ENCODE results near the gene ANKRD62.
A peak's percentile ranks its signal among the peaks of the same experiment; 100 is the strongest.
"Not testable (repeated sequence)": the region's sequence is repeated elsewhere in the genome, so short reads cannot be mapped to it uniquely, and the experiment has no call there.

The ANKRD62 gene

GRCh38 chr18:12113999-12114646 is 20.5 kb downstream of the ANKRD62 start:
- H3K4me3 ChIP-seq (ENCODE audit: low read depth, low read length, poor library complexity, severe bottlenecking): no peak overlapping the region
- H3K4me1 ChIP-seq (ENCODE audit: insufficient read depth, low read length, severe bottlenecking): no peaks in the 10 kb centered on the region
- no peaks in the 10 kb centered on the region for H3K79me2 ChIP-seq (ENCODE audit: insufficient read depth, low read length)
- H3K9me2 ChIP-seq (ENCODE audit: low read depth, low read length): no peaks in the 10 kb centered on the region
- no peak overlapping the region for H3K9ac ChIP-seq (ENCODE audit: low read length)
- H3K9me3 ChIP-seq (ENCODE audit: low read length): no peaks in the 10 kb centered on the region
- H3K27ac ChIP-seq (ENCODE audit: low read depth, low read length, poor library complexity, severe bottlenecking): no peak overlapping the region
- H3K4me2 ChIP-seq (ENCODE audit: low read length): no peak overlapping the region
- H2AFZ ChIP-seq (ENCODE audit: low read length): no peak overlapping the region
- TF ChIP-seq EZH2 (IDR thresholded peaks at IDR 0.05; ENCODE audit: borderline replicate concordance, low read length): no peak
- no peak for TF ChIP-seq CTCF (IDR thresholded peaks at IDR 0.05; ENCODE audit: low read length)
- no peaks in the 10 kb centered on the region for H3K36me3 ChIP-seq (ENCODE audit: insufficient read depth, low read length)
- no peaks in the 10 kb centered on the region for H3F3A ChIP-seq (ENCODE audit: insufficient read depth, low read length)
- no peaks in the 10 kb centered on the region; the same call in 1 of the 2 replicates for H3K27me3 ChIP-seq (ENCODE audit: insufficient read depth, low read length)
- no peaks in the 10 kb centered on the region for H4K20me1 ChIP-seq (ENCODE audit: insufficient read depth, low read length)

GRCh38 chr18:12119358-12119757 is 25.7 kb downstream of the ANKRD62 start:
- Histone ChIP-seq H3F3A (ENCODE audit: insufficient read depth, low read length) (no peaks in the 10 kb centered on the region), H3K27ac (ENCODE audit: low read depth, low read length, poor library complexity, severe bottlenecking) (no peak overlapping the region), H2AFZ (ENCODE audit: low read length) (no peak overlapping the region), H3K79me2 (ENCODE audit: insufficient read depth, low read length) (no peaks in the 10 kb centered on the region), H3K9me3 (ENCODE audit: low read length) (no peaks in the 10 kb centered on the region), H3K9me2 (ENCODE audit: low read depth, low read length) (no peaks in the 10 kb centered on the region), H4K20me1 (ENCODE audit: insufficient read depth, low read length) (no peaks in the 10 kb centered on the region), H3K36me3 (ENCODE audit: insufficient read depth, low read length) (no peaks in the 10 kb centered on the region), H3K9ac (ENCODE audit: low read length) (no peak overlapping the region), H3K4me1 (ENCODE audit: insufficient read depth, low read length, severe bottlenecking) (no peaks in the 10 kb centered on the region), H3K4me3 (ENCODE audit: low read depth, low read length, poor library complexity, severe bottlenecking) (no peak overlapping the region), H3K4me2 (ENCODE audit: low read length) (no peak overlapping the region), H3K27me3 (ENCODE audit: insufficient read depth, low read length) (no peaks in the 10 kb centered on the region)
- no peak for TF ChIP-seq EZH2 (IDR thresholded peaks at IDR 0.05; ENCODE audit: borderline replicate concordance, low read length)
- TF ChIP-seq CTCF (IDR thresholded peaks at IDR 0.05; ENCODE audit: low read length): no peak

- H3K4me2 ChIP-seq (ENCODE audit: low read length): no peak overlapping the region
These were observed 27.8 kb downstream of the ANKRD62 start for GRCh38 chr18:12121175-12122042.

GRCh38 chr18:12122043-12122389 is 28.4 kb downstream of the ANKRD62 start:
- not testable (repeated sequence) for H3K27ac ChIP-seq (ENCODE audit: low read depth, low read length, poor library complexity, severe bottlenecking); H3K4me3 ChIP-seq (ENCODE audit: low read depth, low read length, poor library complexity, severe bottlenecking); H3F3A ChIP-seq (ENCODE audit: insufficient read depth, low read length); H3K79me2 ChIP-seq (ENCODE audit: insufficient read depth, low read length); H3K9me2 ChIP-seq (ENCODE audit: low read depth, low read length); H4K20me1 ChIP-seq (ENCODE audit: insufficient read depth, low read length); H3K36me3 ChIP-seq (ENCODE audit: insufficient read depth, low read length); H3K4me2 ChIP-seq (ENCODE audit: low read length); H3K9ac ChIP-seq (ENCODE audit: low read length); H3K27me3 ChIP-seq (ENCODE audit: insufficient read depth, low read length); H3K4me1 ChIP-seq (ENCODE audit: insufficient read depth, low read length, severe bottlenecking); H3K9me3 ChIP-seq (ENCODE audit: low read length); H2AFZ ChIP-seq (ENCODE audit: low read length)

More at GRCh38 chr18:12121175-12122042, 27.8 kb downstream of the ANKRD62 start:
- Histone ChIP-seq H4K20me1 (ENCODE audit: insufficient read depth, low read length) (no peaks in the 10 kb centered on the region), H3K9me2 (ENCODE audit: low read depth, low read length) (no peaks in the 10 kb centered on the region), H3K27ac (ENCODE audit: low read depth, low read length, poor library complexity, severe bottlenecking) (no peak overlapping the region), H3K36me3 (ENCODE audit: insufficient read depth, low read length) (no peaks in the 10 kb centered on the region), H3K9ac (ENCODE audit: low read length) (no peak overlapping the region), H3K27me3 (ENCODE audit: insufficient read depth, low read length) (no peaks in the 10 kb centered on the region), H3K79me2 (ENCODE audit: insufficient read depth, low read length) (no peaks in the 10 kb centered on the region), H3K4me1 (ENCODE audit: insufficient read depth, low read length, severe bottlenecking) (no peaks in the 10 kb centered on the region), H3F3A (ENCODE audit: insufficient read depth, low read length) (no peaks in the 10 kb centered on the region), H3K4me3 (ENCODE audit: low read depth, low read length, poor library complexity, severe bottlenecking) (no peak overlapping the region), H3K9me3 (ENCODE audit: low read length) (no peaks in the 10 kb centered on the region), H2AFZ (ENCODE audit: low read length) (no peak overlapping the region)
- TF ChIP-seq EZH2 (IDR thresholded peaks at IDR 0.05; ENCODE audit: borderline replicate concordance, low read length) (no peak), CTCF (IDR thresholded peaks at IDR 0.05; ENCODE audit: low read length) (peak; percentile 20; the same call in 1 of the 2 replicates)

GRCh38 chr18:12127647-12128046 is 34.0 kb downstream of the ANKRD62 start:
- H3K27me3 ChIP-seq (ENCODE audit: insufficient read depth, low read length): not testable (repeated sequence)

More at GRCh38 chr18:12127647-12128046, 34.0 kb downstream of the ANKRD62 start:
- not testable (repeated sequence) for H4K20me1 ChIP-seq (ENCODE audit: insufficient read depth, low read length); H3K36me3 ChIP-seq (ENCODE audit: insufficient read depth, low read length); H3K4me1 ChIP-seq (ENCODE audit: insufficient read depth, low read length, severe bottlenecking); H3K9me3 ChIP-seq (ENCODE audit: low read length); H3F3A ChIP-seq (ENCODE audit: insufficient read depth, low read length); H3K79me2 ChIP-seq (ENCODE audit: insufficient read depth, low read length); H3K9ac ChIP-seq (ENCODE audit: low read length); H3K4me2 ChIP-seq (ENCODE audit: low read length); H3K9me2 ChIP-seq (ENCODE audit: low read depth, low read length); H3K27ac ChIP-seq (ENCODE audit: low read depth, low read length, poor library complexity, severe bottlenecking); H2AFZ ChIP-seq (ENCODE audit: low read length); H3K4me3 ChIP-seq (ENCODE audit: low read depth, low read length, poor library complexity, severe bottlenecking)
